IMR-90 (cell line): ENCODE measurements around the gene FMN1. TPM values are rescaled to one million over a fixed set of nuclear protein-coding genes. Genes with fewer than 3 reads are reported as not detected.

Experiments used
- ATAC-seq: fragments of 200-7000 bp; cut with Tn5 transposase; 2 replicates; pipeline ENCODE4 v1.9.1; 2020; ENCODE audit warnings: low read depth, mild to moderate bottlenecking, moderate library complexity
- BruUV-seq: library from RNA; stranded (reverse); fragments of 400-500 nt; replicated peaks from 2 replicates; lab custom pipeline; 2021; lab: Mats Ljungman, UMichigan
- CTCF ChIA-PET: fragments of 300-600 bp; formaldehyde crosslinking; extraction: SDS; loops from one replicate; lab custom pipeline; 2021; ENCODE audit warnings: antibody characterized with exemption; lab: Yijun Ruan, JAX
- POLR2A ChIA-PET: fragments of 300-600 bp; sonication (Branson Sonifier 250); formaldehyde crosslinking; loops from one replicate; lab custom pipeline; 2022; ENCODE audit warnings: antibody characterized with exemption; ENCODE audit not compliant: unreplicated experiment; lab: Charles Lee
- DNase-seq: peaks from one replicate; pipeline ENCODE4 v3.0.0; 2013
- H2AFZ ChIP-seq: replicated peaks from 2 replicates; pipeline ENCODE3; 2013; ENCODE audit warnings: low read length, mild to moderate bottlenecking; ENCODE audit not compliant: poor library complexity
- H2AK5ac ChIP-seq: 2 replicates; pipeline ENCODE4 v1.6.1; 2013; ENCODE audit warnings: low read depth, low read length, inconsistent platforms
- H2AK9ac ChIP-seq: replicated peaks from 2 replicates; pipeline ENCODE3; 2013; ENCODE audit warnings: mild to moderate bottlenecking, low read depth, low read length, moderate library complexity; ENCODE audit not compliant: poor library complexity
- H2BK120ac ChIP-seq: 2 replicates; pipeline ENCODE4 v1.6.1; 2013; ENCODE audit warnings: low read depth, low read length, inconsistent platforms
- H2BK15ac ChIP-seq: 3 replicates; pipeline ENCODE4 v1.6.1; 2013; ENCODE audit warnings: low read depth, low read length, inconsistent platforms
- H2BK20ac ChIP-seq: 2 replicates; pipeline ENCODE4 v1.6.1; 2013; ENCODE audit warnings: low read depth, mild to moderate bottlenecking, inconsistent platforms, low read length, moderate library complexity
- H2BK5ac ChIP-seq: 2 replicates; pipeline ENCODE4 v1.6.1; 2013; ENCODE audit warnings: mild to moderate bottlenecking, low read depth, low read length, inconsistent platforms; ENCODE audit not compliant: poor library complexity, severe bottlenecking
- H3K14ac ChIP-seq: replicated peaks from 2 replicates; pipeline ENCODE4 v1.6.1; 2013; ENCODE audit warnings: low read depth, low read length, inconsistent platforms
- H3K18ac ChIP-seq: 2 replicates; pipeline ENCODE4 v1.6.1; 2013; ENCODE audit warnings: low read depth, low read length, control low read depth
- H3K23ac ChIP-seq: 2 replicates; pipeline ENCODE4 v1.6.1; 2013; ENCODE audit warnings: low read depth, low read length, inconsistent platforms
- H3K27ac ChIP-seq: 2 replicates; pipeline ENCODE4 v1.5.1; 2013; ENCODE audit warnings: mild to moderate bottlenecking, control low read depth, low read length; ENCODE audit not compliant: insufficient read depth
- H3K27me3 ChIP-seq: 2 replicates; pipeline ENCODE4 v1.6.1; 2013; ENCODE audit warnings: low read length; ENCODE audit not compliant: control insufficient read depth, insufficient read depth
- H3K36me3 ChIP-seq: 2 replicates; pipeline ENCODE4 v1.6.1; 2013; ENCODE audit warnings: low read length, mixed read lengths; ENCODE audit not compliant: control insufficient read depth, insufficient read depth
- H3K4ac ChIP-seq: 2 replicates; pipeline ENCODE4 v1.6.1; 2013; ENCODE audit warnings: low read depth, low read length, inconsistent platforms
- H3K4me1 ChIP-seq: 2 replicates; pipeline ENCODE4 v1.6.1; 2013; ENCODE audit warnings: low read length, mixed read lengths; ENCODE audit not compliant: control insufficient read depth, insufficient read depth
- H3K4me2 ChIP-seq: 2 replicates; pipeline ENCODE4 v1.6.1; 2013; ENCODE audit warnings: low read depth, mild to moderate bottlenecking, control low read depth, low read length, moderate library complexity
- H3K4me3 ChIP-seq: 2 replicates; pipeline ENCODE4 v1.5.1; 2013; ENCODE audit warnings: low read depth, mild to moderate bottlenecking, control low read depth, low read length, moderate library complexity; ENCODE audit not compliant: insufficient read depth
- H3K56ac ChIP-seq: 2 replicates; pipeline ENCODE4 v1.6.1; 2013; ENCODE audit warnings: low read length, inconsistent platforms; ENCODE audit not compliant: insufficient read depth; ENCODE audit errors: extremely low read depth
- H3K79me1 ChIP-seq, 2 experiments: 2 replicates each; pipeline ENCODE4 v1.6.1; 2013; ENCODE audit warnings: low read length in 2 of 2, inconsistent platforms in 1 of 2, low read depth in 1 of 2
- H3K9ac ChIP-seq: 2 replicates; pipeline ENCODE4 v1.6.1; 2013; ENCODE audit warnings: low read depth, low read length, control low read depth
- H3K9me1 ChIP-seq: 2 replicates; pipeline ENCODE4 v1.6.1; 2013; ENCODE audit warnings: low read length, inconsistent platforms; ENCODE audit not compliant: insufficient read depth
- H3K9me3 ChIP-seq: 2 replicates; pipeline ENCODE4 v1.6.1; 2013; ENCODE audit warnings: low read length; ENCODE audit not compliant: control insufficient read depth, insufficient read depth
- H4K20me1 ChIP-seq: 2 replicates; pipeline ENCODE4 v1.6.1; 2013; ENCODE audit warnings: low read length, inconsistent platforms; ENCODE audit not compliant: insufficient read depth
- H4K5ac ChIP-seq: 2 replicates; pipeline ENCODE4 v1.6.1; 2013; ENCODE audit warnings: mild to moderate bottlenecking, low read depth, low read length, control low read depth
- H4K8ac ChIP-seq, 2 experiments: 2 replicates each; pipeline ENCODE4 v1.6.1; 2013; ENCODE audit warnings: low read depth in 2 of 2, low read length in 2 of 2, control low read depth in 1 of 2, inconsistent platforms in 1 of 2
- H4K91ac ChIP-seq: 2 replicates; pipeline ENCODE4 v1.6.1; 2013; ENCODE audit warnings: low read depth, low read length, inconsistent platforms; ENCODE audit not compliant: insufficient read depth
- BHLHE40 ChIP-seq: fragments of 150-350 bp; IDR thresholded peaks from 2 replicates; pipeline ENCODE4 v1.6.1; 2016; ENCODE audit warnings: mild to moderate bottlenecking, low read depth, low read length
- CEBPB ChIP-seq: IDR thresholded peaks from 2 replicates; pipeline ENCODE4 v1.6.1; 2012; ENCODE audit warnings: low read depth, low read length, improper control_type of control experiment
- CHD1 ChIP-seq: IDR thresholded peaks from 2 replicates; pipeline ENCODE4 v1.6.1; 2012; ENCODE audit warnings: low read depth, low read length, improper control_type of control experiment
- FOS ChIP-seq: fragments of 150-350 bp; IDR thresholded peaks from 2 replicates; pipeline ENCODE4 v1.6.1; 2016; ENCODE audit warnings: low read depth, low read length
- MAFK ChIP-seq: IDR thresholded peaks from 2 replicates; pipeline ENCODE4 v1.6.1; 2012; ENCODE audit warnings: low read depth, low read length, improper control_type of control experiment
- MAZ ChIP-seq: IDR thresholded peaks from 2 replicates; pipeline ENCODE4 v1.6.1; 2012; ENCODE audit warnings: low read depth, mild to moderate bottlenecking, low read length, improper control_type of control experiment, moderate library complexity, borderline replicate concordance
- MXI1 ChIP-seq: IDR thresholded peaks from 2 replicates; pipeline ENCODE4 v1.6.1; 2012; ENCODE audit warnings: low read depth, mild to moderate bottlenecking, low read length, moderate library complexity, borderline replicate concordance
- NFE2L2 ChIP-seq: fragments of 150-350 bp; IDR thresholded peaks from 2 replicates; pipeline ENCODE4 v1.6.1; 2016; ENCODE audit warnings: low read depth, mild to moderate bottlenecking, low read length
- POLR2A ChIP-seq: IDR thresholded peaks from 2 replicates; pipeline ENCODE4 v1.6.1; 2012; ENCODE audit warnings: mild to moderate bottlenecking, low read depth, low read length
- RAD21 ChIP-seq: IDR thresholded peaks from 2 replicates; pipeline ENCODE4 v1.6.1; 2012; ENCODE audit warnings: low read length, improper control_type of control experiment
- RCOR1 ChIP-seq: IDR thresholded peaks from 2 replicates; pipeline ENCODE4 v1.6.1; 2012; ENCODE audit warnings: mild to moderate bottlenecking, low read length, improper control_type of control experiment; ENCODE audit not compliant: insufficient replicate concordance
- RFX5 ChIP-seq: IDR thresholded peaks from 2 replicates; pipeline ENCODE4 v1.8.0; 2012; ENCODE audit warnings: low read depth, mild to moderate bottlenecking, low read length, moderate library complexity
- SMC3 ChIP-seq: fragments of 150-350 bp; IDR thresholded peaks from 2 replicates; pipeline ENCODE4 v1.6.1; 2016; ENCODE audit warnings: low read depth, mild to moderate bottlenecking, antibody characterized with exemption, low read length, moderate library complexity
- WGBS, 2 experiments: methylation state at CpG; one replicate each; pipeline versions ENCODE4 v1.1.5 to v1.1.7; 2013; ENCODE audit warnings: missing lambda C conversion rate in 2 of 2; ENCODE audit not compliant: insufficient read length in 1 of 2; ENCODE audit errors: extremely low coverage in 2 of 2; 5-methylcytosine and 5-hydroxymethylcytosine counted together
- dilution Hi-C: fragments of 300-500 bp; cut with HindIII; formaldehyde crosslinking; loops from one replicate; pipeline ENCODE4 v1.14.3; 2018; ENCODE audit warnings: low sequenced_read_pairs; ENCODE audit not compliant: unreplicated experiment
- in situ Hi-C: fragments of 300-500 bp; cut with MboI; formaldehyde crosslinking; loops from 3 replicates; pipeline ENCODE4 v1.14.3; 2019; ENCODE audit warnings: low sequenced_read_pairs, inconsistent platforms, mixed read lengths
- intact Hi-C: fragments of 100-400 bp; cut with micrococcal nuclease; formaldehyde crosslinking; loops from 2 replicates; pipeline ENCODE4 v1.10.0; 2022
- polyA plus RNA-seq, 3 experiments: library from polyadenylated mRNA; depleted of rRNA; stranded (reverse); fragments of >200 nt; gene quantifications; 2 replicates each; pipeline ENCODE4 v1.2.3, GENCODE V29; 2012; ENCODE audit warnings: low replicate concordance in 1 of 3
- total RNA-seq: library from RNA; depleted of rRNA; stranded (reverse); fragments of >200 nt; gene quantifications from 2 replicates; pipeline ENCODE4 v1.2.3, GENCODE V29; 2012
- TF ChIP-seq, protein P1 (sequence below): fragments of 150-350 bp; IDR thresholded peaks from 2 replicates; pipeline ENCODE4 v1.6.1; 2017; ENCODE audit warnings: mild to moderate bottlenecking, antibody characterized with exemption, low read length, low read depth
- TF ChIP-seq, protein P2 (sequence below): fragments of 150-350 bp; IDR thresholded peaks from 2 replicates; pipeline ENCODE4 v1.6.1; 2016; ENCODE audit warnings: low read depth, mild to moderate bottlenecking, low read length, moderate library complexity, borderline replicate concordance
- TF ChIP-seq, protein P3 (sequence below): conservative IDR thresholded peaks from 2 replicates; pipeline ENCODE4 v1.5.1; 2012; ENCODE audit warnings: mild to moderate bottlenecking, low read depth, low read length, improper control_type of control experiment

Gene FMN1
- total and polyA plus RNA-seq, 2 of the 4 experiments (the other 2 are of a cell fraction), result 7.3 to 17.6 TPM

DNA sequence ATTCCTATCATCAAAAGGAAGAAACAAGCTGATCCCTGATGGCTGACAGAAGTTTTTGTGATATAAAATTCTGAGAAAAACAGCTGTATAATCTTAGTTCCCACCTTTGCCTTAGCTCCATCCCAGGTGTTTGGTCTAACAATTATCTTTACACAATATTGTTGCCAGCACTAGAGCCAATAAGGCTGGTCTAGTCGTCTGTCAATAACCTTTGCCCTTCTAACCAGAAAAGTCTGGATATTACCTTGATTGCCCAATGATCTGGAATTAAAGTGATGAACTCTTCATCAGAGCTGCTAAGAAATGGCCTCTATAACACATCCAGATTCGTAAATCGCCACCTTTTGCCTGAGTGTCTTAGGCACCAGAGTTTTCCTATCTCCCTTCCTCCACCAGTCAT, 98.4 kb downstream of the FMN1 start:
- ChIA-PET CTCF (interaction anchor here (0.9 to 1.1 kb wide), 2 partner anchors 10 to 36 kb away, joined by 3 to 4 read pairs; no protein-coding TSS in a partner anchor), POLR2A (no interaction called here)
- H3K27me3 ChIP-seq, result no peaks in the 10 kb centered on the region
- in situ Hi-C loops, result no loop called here
- peaks cover 20% of the 10 kb centered on the region for H3K9me1 ChIP-seq
- peaks cover 16 to 53% of the 10 kb centered on the region in 2 experiments for H3K79me1 ChIP-seq
- H3K27ac ChIP-seq, result peak overlapping the region; percentile 63; the same call in 1 of the 2 replicates
- H2AFZ ChIP-seq, result no peak overlapping the region
- H2BK20ac ChIP-seq, result peak overlapping the region; percentile 93
- ATAC-seq, result no peak
- WGBS, 2 experiments, result 100% methylated on average over 1 of the region's 3 CpGs; no CpG with 5 or more reads in 1 of the 2 experiments
- H3K14ac ChIP-seq, result peak overlapping the region; percentile 92; the same call in 1 of the 2 replicates
- no peak overlapping the region for H3K9ac ChIP-seq
- intact Hi-C loops, result no loop called here
- no peak overlapping the region for H3K4me2 ChIP-seq
- peak overlapping the region; percentile 84 for H2BK120ac ChIP-seq
- H3K18ac ChIP-seq, result peak overlapping the region; percentile 84; the same call in 1 of the 2 replicates
- no peaks in the 10 kb centered on the region for H3K36me3 ChIP-seq
- peak overlapping the region; percentile 89 for H3K4ac ChIP-seq
- H3K4me1 ChIP-seq, result peaks cover 29% of the 10 kb centered on the region
- no peaks in the 10 kb centered on the region for H4K20me1 ChIP-seq
- H2BK15ac ChIP-seq, result peak overlapping the region; percentile 93; the same call in 2 of the 3 replicates
- no TSS peak for BruUV-seq
- peak overlapping the region; percentile 99 for H2BK5ac ChIP-seq
- DNase-seq, result no peak
- H2AK5ac ChIP-seq, result peak overlapping the region; percentile 94
- H2AK9ac ChIP-seq, result no peak overlapping the region
- dilution Hi-C loops, result no loop called here
- TF ChIP-seq CHD1, result no peak
- TF ChIP-seq MAFK, result no peak
- TF ChIP-seq FOS, result no peak
- TF ChIP-seq BHLHE40, result no peak
- TF ChIP-seq RAD21, result no peak
- no peak for TF ChIP-seq CEBPB
- TF ChIP-seq, protein P1, sequence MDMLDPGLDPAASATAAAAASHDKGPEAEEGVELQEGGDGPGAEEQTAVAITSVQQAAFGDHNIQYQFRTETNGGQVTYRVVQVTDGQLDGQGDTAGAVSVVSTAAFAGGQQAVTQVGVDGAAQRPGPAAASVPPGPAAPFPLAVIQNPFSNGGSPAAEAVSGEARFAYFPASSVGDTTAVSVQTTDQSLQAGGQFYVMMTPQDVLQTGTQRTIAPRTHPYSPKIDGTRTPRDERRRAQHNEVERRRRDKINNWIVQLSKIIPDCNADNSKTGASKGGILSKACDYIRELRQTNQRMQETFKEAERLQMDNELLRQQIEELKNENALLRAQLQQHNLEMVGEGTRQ, result no peak
- no peak for TF ChIP-seq RFX5
- TF ChIP-seq, protein P2, sequence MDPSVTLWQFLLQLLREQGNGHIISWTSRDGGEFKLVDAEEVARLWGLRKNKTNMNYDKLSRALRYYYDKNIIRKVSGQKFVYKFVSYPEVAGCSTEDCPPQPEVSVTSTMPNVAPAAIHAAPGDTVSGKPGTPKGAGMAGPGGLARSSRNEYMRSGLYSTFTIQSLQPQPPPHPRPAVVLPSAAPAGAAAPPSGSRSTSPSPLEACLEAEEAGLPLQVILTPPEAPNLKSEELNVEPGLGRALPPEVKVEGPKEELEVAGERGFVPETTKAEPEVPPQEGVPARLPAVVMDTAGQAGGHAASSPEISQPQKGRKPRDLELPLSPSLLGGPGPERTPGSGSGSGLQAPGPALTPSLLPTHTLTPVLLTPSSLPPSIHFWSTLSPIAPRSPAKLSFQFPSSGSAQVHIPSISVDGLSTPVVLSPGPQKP, result no peak
- no peak for TF ChIP-seq SMC3
- no peak for TF ChIP-seq MAZ
- no peak for TF ChIP-seq POLR2A
- TF ChIP-seq RCOR1, result no peak
- TF ChIP-seq NFE2L2, result no peak
- no peak for TF ChIP-seq MXI1
- TF ChIP-seq, protein P3, sequence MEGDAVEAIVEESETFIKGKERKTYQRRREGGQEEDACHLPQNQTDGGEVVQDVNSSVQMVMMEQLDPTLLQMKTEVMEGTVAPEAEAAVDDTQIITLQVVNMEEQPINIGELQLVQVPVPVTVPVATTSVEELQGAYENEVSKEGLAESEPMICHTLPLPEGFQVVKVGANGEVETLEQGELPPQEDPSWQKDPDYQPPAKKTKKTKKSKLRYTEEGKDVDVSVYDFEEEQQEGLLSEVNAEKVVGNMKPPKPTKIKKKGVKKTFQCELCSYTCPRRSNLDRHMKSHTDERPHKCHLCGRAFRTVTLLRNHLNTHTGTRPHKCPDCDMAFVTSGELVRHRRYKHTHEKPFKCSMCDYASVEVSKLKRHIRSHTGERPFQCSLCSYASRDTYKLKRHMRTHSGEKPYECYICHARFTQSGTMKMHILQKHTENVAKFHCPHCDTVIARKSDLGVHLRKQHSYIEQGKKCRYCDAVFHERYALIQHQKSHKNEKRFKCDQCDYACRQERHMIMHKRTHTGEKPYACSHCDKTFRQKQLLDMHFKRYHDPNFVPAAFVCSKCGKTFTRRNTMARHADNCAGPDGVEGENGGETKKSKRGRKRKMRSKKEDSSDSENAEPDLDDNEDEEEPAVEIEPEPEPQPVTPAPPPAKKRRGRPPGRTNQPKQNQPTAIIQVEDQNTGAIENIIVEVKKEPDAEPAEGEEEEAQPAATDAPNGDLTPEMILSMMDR, result no peak
- H4K91ac ChIP-seq, result peak overlapping the region; percentile 81
- no peaks in the 10 kb centered on the region for H3K9me3 ChIP-seq
- no peak overlapping the region for H3K4me3 ChIP-seq
- H3K23ac ChIP-seq, result peak overlapping the region; percentile 4; the same call in 1 of the 2 replicates
- peak overlapping the region; percentile 60 to 72 for H4K8ac ChIP-seq
- peak overlapping the region; percentile 64; the same call in 1 of the 2 replicates for H4K5ac ChIP-seq
- H3K56ac ChIP-seq, result no peak overlapping the region
